NCI-H146 (cell line): ENCODE data around the gene EBI3.
"Not testable (repeated sequence)": the region's sequence is repeated elsewhere in the genome, so short reads cannot be mapped to it uniquely, and the experiment has no call there.

Source experiments
- DNase-seq: peaks from one replicate; lab custom pipeline; 2025; lab: John Stamatoyannopoulos, UW

Gene EBI3

DNA sequence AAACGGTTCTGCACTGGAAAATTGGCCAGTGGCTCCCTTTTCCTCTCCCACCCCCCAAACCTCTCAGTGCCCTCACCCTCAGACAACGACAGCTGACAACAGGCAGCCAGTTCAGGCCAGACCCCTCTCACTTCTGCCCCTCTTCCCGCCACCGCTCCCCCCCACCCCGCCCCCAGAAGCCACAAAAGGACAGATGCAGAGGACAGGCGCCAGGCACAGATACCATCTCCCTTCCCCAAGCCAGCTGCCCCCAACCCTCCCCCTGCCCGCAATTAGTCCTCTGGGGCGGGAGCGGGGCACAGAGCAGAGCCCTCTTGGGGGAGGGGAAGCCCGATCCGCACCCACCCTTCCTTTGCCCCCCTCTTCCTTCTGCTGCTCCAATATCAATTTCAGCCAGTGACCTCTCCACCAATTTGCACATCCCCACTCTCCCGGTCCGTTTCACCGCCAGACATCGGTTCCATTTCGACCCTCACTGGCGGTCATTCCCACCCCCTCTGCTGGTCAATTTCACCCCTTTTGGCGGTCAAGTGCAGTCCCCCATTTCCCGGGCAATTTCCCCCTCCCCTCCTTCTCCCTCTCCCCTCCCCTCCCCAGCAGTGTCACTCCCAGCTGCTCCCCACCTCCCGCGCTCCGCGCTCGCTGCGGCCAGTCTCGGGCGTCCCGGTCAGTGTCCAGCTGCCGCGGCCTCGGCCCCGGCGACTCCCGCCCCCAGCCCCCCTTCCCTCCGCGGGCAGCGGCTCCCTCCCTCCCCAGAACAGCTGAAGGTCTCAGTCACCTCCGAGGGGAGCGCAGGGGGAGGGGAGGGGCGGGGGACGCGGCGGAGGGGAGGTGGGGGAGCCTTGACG, 49.3 kb downstream of the EBI3 start, which contains the start of gene SHD:
SHD (plus strand) TSS at position 848 of the 848 bp plus-strand sequence. CDS start 798 bp downstream, outside the sequence.
- peak; percentile 60 for DNase-seq

DNA sequence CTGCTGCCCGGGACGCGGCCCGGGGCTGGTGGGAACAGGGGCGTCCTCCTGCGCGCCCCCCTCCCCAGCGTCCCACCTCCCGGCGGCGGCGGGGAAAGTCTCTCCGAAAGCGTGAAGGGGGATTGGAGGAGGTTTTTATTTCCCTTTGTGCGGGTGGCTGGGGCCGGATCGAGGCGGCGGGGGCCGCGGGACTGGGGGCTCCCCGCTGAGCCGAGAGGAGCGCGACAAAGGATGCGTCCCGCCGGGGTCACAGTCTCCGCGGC, 49.9 kb downstream of the EBI3 start:
- DNase-seq = peak; percentile 60

DNA sequence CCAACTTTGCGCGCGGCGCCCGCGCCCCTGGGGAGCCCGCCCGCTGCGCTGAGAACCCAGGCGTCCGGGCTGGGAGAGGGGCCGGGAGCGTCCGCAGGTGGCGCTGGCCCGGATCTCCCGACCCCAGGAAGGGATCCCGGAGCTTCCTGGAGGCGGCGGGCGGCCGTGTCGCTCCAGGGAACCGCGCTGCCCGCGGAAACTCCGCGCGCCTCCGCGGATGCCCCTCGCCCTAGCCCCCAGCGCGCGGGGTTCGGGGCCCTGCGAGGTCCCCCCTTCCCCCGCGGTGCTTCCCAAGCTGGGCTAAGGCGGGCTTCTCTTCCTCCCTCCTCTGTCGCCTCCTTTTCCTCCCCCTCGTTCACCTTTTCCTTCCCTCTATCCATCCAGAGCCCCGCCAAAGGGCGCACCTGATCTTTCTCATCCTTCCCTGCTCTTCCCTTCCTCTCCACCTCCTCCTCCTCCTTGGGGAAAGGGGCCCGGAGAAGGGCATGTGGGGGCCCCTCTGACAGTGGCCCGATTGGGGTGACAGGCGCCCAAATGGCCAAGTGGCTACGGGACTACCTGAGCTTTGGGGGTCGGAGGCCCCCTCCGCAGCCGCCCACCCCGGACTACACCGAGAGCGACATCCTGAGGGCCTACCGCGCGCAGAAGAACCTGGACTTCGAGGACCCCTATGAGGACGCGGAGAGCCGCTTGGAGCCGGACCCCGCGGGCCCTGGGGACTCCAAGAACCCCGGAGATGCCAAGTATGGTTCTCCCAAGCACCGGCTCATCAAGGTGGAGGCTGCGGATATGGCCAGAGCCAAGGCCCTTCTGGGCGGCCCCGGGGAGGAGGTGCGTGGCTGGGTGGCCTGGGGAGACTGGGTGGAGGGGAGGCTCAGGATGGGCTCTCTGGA, 50.5 kb downstream of the EBI3 start:
- DNase-seq = peak; percentile 29

DNA sequence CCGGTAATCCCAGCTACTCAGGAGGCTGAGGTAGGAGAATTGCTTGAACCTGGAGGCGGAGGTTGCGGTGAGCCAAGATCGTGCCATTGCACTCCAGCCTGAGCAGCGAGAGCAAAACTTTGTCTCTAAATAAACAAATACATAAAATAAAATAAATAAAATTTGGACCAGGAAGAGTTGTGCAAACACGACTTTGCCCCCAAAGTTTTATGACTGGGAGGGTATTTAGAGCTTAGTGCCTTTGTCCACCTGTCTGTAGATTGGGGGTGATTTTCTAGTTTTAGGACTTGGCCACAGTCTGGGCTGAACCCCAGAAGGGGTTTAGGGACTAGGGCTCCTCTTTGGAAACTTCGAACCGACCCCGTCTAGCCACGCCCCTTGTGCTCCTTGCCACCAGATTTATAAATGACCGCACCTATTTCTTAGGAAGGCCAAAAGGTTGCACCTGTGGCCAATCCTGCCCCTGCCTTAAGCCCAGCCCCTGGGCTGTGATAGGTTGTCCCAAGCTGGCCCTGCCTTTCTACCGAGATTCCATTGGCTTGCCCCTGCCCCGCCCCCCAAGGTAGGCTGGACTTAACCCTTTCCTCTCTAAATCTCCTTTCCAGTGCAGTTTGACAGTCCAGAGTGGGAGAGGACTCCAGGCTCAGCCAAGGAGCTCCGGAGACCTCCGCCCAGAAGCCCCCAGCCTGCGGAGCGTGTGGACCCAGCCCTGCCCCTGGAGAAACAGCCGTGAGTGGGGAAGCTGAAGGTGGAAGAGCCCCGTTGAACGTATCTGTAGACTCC, 55.0 kb downstream of the EBI3 start:
- DNase-seq = no peak

DNA sequence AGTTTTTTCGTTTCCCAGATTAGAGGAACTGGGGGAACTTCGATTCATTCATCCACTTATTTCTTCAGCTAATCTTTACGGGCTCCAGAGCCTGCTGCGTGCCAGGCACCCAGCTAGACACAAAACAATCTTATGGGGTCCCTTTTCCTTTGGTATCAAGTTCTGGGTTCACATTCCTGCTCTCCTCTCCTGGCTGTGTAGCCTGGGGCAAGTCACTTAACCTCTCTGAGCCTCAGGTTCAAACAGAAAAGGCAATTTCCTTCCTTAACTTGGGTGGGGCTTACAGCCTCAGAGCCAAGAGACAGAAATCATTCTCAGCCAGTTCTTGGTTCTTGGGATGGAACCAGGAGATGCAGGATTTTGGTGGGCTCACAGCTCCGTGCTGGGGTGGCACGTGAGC, 55.7 kb downstream of the EBI3 start:
- no peak for DNase-seq

DNA sequence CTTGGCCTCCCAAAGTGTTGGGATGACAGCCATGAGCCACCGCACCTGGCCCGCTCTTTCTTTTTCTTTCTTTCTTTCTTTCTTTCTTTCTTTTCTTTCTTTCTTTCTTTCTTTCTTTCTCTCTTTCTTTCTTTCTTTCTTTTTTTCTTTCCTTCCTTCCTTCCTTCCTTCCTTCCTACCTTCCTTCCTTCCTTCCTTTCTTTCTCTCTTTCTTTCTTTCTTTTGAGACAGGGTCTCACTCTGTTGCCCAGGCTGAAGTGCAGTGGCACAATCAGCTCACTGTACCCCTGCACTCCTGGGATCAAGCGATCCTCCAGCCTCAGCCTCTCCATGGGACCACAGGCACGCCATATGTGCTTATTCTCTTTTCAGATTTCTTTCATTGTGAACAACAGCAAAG, 56.8 kb downstream of the EBI3 start:
- DNase-seq = not testable (repeated sequence)
